ENCODE measurements around the gene CLDN18. TPM values are rescaled to one million over a fixed set of nuclear protein-coding genes. Genes with fewer than 3 reads are reported as not detected.

The CLDN18 gene
- total RNA-seq, 1 experiment from 2014 or later, result not detected

GRCh38 chr3:138062626-138063025 is 52.7 kb downstream of the CLDN18 start:
- peak; percentile 39 for DNase-seq (ENCODE audit: low read depth)

- no peak for DNase-seq (ENCODE audit: low read depth)
These were observed 53.5 kb downstream of the CLDN18 start for GRCh38 chr3:138063416-138063815.

GRCh38 chr3:138065949-138066348 is 56.0 kb downstream of the CLDN18 start:
- DNase-seq (ENCODE audit: low read depth), result no peak

DNA sequence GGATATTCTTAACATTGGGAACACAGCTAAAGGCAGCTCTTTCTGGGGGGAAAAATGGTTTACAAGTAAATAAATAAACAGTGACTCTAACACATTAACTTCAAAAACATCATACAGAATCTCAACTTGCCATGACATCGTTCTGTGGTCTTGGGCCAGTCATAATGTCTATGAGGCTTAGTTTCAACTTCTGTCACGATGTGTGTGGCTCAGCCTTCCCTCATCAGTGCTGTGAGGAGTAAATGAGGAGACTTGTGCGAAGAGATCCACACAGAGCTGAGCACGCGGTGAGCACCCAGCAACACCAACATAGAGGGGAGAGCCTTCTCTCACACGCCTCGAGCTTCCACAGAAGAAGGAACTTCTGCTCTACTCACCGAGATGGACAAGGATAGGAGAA is 56.4 kb downstream of the CLDN18 start:
- no peak for DNase-seq (ENCODE audit: low read depth)

DNA sequence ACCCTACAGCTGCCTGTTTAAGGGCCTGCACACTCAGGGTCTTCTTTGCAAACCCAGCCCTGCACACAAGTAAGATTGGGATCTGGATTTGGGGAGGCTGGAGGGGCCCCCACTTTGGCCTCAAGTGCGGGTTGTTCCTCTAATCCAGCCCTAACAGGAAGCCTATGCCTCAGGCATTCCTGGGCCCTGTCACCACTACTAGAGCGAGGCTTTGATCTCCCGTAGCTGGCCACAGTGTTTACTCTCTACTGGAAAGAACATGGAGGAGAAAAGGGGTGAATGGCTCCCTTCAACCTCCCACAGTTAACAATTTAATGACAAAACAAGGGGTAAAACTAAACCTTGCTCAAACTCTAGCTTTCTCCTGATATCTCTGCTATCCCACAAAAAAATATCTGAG is 57.0 kb downstream of the CLDN18 start:
- no peak for DNase-seq (ENCODE audit: low read depth)

- no peak for DNase-seq (ENCODE audit: low read depth)
These were observed 58.1 kb downstream of the CLDN18 start for GRCh38 chr3:138068046-138068445.

GRCh38 chr3:138068579-138069174 is 58.7 kb downstream of the CLDN18 start:
- DNase-seq (ENCODE audit: low read depth), result peak; percentile 66

GRCh38 chr3:138070006-138070405 is 60.0 kb downstream of the CLDN18 start:
- DNase-seq (ENCODE audit: low read depth), result no peak

DNA sequence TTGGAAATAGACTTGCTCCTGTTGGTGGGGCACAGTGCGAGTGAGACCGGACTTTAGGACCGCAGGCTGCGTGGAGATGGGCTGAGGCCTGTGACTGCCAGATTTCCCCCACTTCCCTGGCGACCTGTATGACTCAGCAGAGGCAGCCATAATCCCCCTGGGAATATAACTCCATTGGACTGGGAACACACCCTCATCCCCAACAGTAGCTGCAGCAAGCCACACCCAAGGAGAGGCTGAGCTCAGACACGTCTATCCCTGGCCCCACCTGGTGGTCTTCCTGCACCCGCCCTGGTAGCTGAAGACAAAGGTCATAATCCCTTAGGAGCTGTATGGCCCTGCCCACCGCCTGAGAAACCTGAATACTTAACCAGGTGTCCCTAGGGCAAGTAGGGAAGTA is 62.8 kb downstream of the CLDN18 start:
- DNase-seq (ENCODE audit: low read depth), result no peak

- DNase-seq (ENCODE audit: low read depth), result no peak
These were observed 68.1 kb downstream of the CLDN18 start for GRCh38 chr3:138078096-138078495.

GRCh38 chr3:138078901-138079344 is 69.0 kb downstream of the CLDN18 start:
- DNase-seq (ENCODE audit: low read depth), result peak; percentile 86

DNA sequence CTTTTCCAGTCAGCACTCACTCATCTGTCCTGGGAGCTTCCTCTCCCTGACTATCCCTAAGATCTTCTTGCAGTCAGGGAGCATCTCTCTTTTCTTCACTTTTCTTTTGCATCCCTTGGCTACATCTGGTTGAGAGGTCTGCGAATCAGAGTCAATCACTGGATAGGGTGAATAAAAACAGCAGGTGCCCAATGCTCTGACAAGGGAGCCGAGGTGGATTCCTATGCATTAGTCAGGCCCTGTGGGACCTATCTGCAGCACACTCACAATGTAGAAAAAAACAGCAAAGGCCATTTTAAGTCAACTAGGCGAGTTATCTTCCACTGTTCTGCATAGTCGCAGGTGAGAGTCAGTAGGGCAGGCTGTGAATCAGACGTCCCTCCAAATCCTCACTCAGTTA is 69.9 kb downstream of the CLDN18 start:
- DNase-seq (ENCODE audit: low read depth), result no peak

DNA sequence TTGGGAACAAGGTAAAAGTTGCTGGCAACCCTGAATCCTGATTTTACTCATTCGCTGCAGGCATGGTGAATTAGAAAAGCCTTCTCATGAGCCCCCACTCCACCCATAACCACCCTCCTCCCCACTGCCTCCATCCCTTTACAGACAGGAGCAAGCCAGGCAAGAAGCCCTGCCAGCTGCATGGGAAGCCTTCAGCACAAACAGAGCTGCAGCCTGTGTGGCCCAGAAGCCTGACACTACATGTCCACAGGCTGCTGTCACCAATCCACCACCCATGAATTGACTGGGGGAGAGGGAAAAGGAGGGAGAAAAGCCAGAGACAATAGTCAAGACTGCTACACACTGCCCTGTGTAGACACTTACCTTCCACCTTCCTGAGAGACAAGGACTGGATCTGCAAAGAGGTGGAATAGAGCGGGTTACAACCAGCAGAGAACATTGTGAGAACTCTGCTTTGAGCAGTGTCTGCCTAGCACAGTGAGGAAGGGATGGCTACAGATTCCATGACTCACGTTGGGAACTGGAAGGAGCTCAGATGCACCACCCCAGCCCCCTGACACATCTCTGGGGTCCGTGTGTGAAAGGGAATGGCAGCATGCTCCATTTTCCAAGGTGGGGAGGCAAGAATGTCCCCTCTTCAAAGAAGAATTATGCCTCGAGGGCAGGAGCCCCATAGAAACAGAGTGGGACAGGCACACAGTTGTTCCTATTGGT is 71.6 kb downstream of the CLDN18 start:
- DNase-seq (ENCODE audit: low read depth), result no peak

GRCh38 chr3:138082085-138082991 is 72.4 kb downstream of the CLDN18 start:
- peak; percentile 91 for DNase-seq (ENCODE audit: low read depth)

- DNase-seq (ENCODE audit: low read depth), result no peak
These were observed 73.0 kb downstream of the CLDN18 start for GRCh38 chr3:138082992-138083386.

Other genes starting within 250 kb of the CLDN18 start
- not detected in 2 replicates for gene SOX14, start 245.8 kb upstream of the CLDN18 start, total RNA-seq (2014; rRNA removed; shearing (Covaris generic))
- 7.4 and 11.1 TPM in 2 replicates for gene DZIP1L, start 105.4 kb downstream of the CLDN18 start, total RNA-seq (2014; rRNA removed; shearing (Covaris generic))
- not detected in 2 replicates for gene A4GNT, start 122.2 kb downstream of the CLDN18 start, total RNA-seq (2014; rRNA removed; shearing (Covaris generic))
- gene DBR1, start 164.8 kb downstream of the CLDN18 start, total RNA-seq (2014; rRNA removed; shearing (Covaris generic)), result 22.9 and 25.1 TPM in 2 replicates
- gene ARMC8, start 177.1 kb downstream of the CLDN18 start, total RNA-seq (2014; rRNA removed; shearing (Covaris generic)), result 42.7 and 67.5 TPM in 2 replicates

All from RPMI7951 (cell line).